Esophagus squamous epithelium (tissue), 5 donors: ENCODE measurements around the gene KRT76. TPM values are rescaled to one million over a fixed set of nuclear protein-coding genes. Genes with fewer than 3 reads are reported as not detected.

ENCODE experiments used
- DNase-seq: peaks from one replicate; lab custom pipeline; 2025; lab: John Stamatoyannopoulos, UW
- H3K27ac ChIP-seq, 4 donors: fragments of 200-600 bp; sonication (generic); one replicate each; pipeline ENCODE4 v1.5.1; 2016 to 2019; ENCODE audit warnings: mild to moderate bottlenecking in 1 of 4
- H3K27me3 ChIP-seq, 4 donors: fragments of 200-600 bp; sonication (generic); 1 replicate in 3 of 4; 2 replicates in 1 of 4; pipeline versions ENCODE4 v1.5.1 to v1.6.0; 2017 to 2021; ENCODE audit warnings: antibody characterized with exemption in 1 of 4
- H3K36me3 ChIP-seq, 3 donors: fragments of 200-600 bp; sonication (generic); one replicate each; pipeline ENCODE4 v1.5.1; 2016 to 2019
- H3K4me1 ChIP-seq, 3 donors: fragments of 200-600 bp; sonication (generic); one replicate each; pipeline ENCODE4 v1.5.1; 2017 to 2019
- H3K4me3 ChIP-seq, 4 donors: fragments of 200-600 bp; sonication (generic); 1 replicate in 3 of 4; 2 replicates in 1 of 4; pipeline ENCODE4 v1.5.1; 2016 to 2019; ENCODE audit warnings: mild to moderate bottlenecking in 2 of 4, moderate library complexity in 1 of 4
- H3K9me3 ChIP-seq, 3 donors: fragments of 200-600 bp; sonication (generic); one replicate each; pipeline ENCODE4 v1.5.1; 2016 to 2019
- CTCF ChIP-seq, 6 experiments: fragments of 450-650 bp in 4 of 6; fragments of 200-600 bp in 2 of 6; sonication (generic) in 2 of 6; IDR thresholded peaks; one replicate each; pipeline ENCODE4 v1.5.1; 2016 to 2019; ENCODE audit warnings: antibody characterized with exemption in 6 of 6, mild to moderate bottlenecking in 4 of 6, moderate library complexity in 4 of 6
- POLR2A ChIP-seq, 4 donors: fragments of 450-650 bp; IDR thresholded peaks; one replicate each; pipeline ENCODE4 v1.6.1; 2017; ENCODE audit warnings: antibody characterized with exemption in 4 of 4, mild to moderate bottlenecking in 4 of 4, moderate library complexity in 3 of 4
- WGBS, 2 donors: methylation state at CpG; one replicate each; pipeline ENCODE4 v1.1.5; 2018; 5-methylcytosine and 5-hydroxymethylcytosine counted together
- intact Hi-C: fragments of 100-400 bp; cut with DNase I; formaldehyde crosslinking; loops from one replicate; pipeline ENCODE4 v1.15.0; 2022
- total RNA-seq, 4 donors: library from RNA; depleted of rRNA; stranded (reverse); fragments of >200 nt; gene quantifications; one replicate each; pipeline ENCODE4 v1.1.0, GENCODE V29; 2016
- donor health status: DM: yes; HTN: yes; CAD: no.

The KRT76 gene
- total RNA-seq, 4 donors from 2014 or later = not detected

- Histone ChIP-seq H3K36me3 (no peaks in the 10 kb centered on the region), H3K9me3 (no peaks in the 10 kb centered on the region), H3K4me1 (no peaks in the 10 kb centered on the region), H3K27me3 (peaks cover 0 to 48% (median 0%) of the 10 kb centered on the region in 4 donors), H3K27ac (no peak overlapping the region), H3K4me3 (no peak overlapping the region)
- intact Hi-C loops = no loop called here
- no peak for DNase-seq
- TF ChIP-seq POLR2A (IDR thresholded peaks at IDR 0.05) (no peak), CTCF (IDR thresholded peaks at IDR 0.05) (no peak)
Measured at GRCh38 chr12:52739963-52740362, 37.2 kb downstream of the KRT76 start.

GRCh38 chr12:52735816-52736632 lies 41.1 kb downstream of the KRT76 start:
- Histone ChIP-seq H3K4me3 (no peak overlapping the region), H3K27me3 (peaks cover 0 to 61% (median 0%) of the 10 kb centered on the region in 4 donors), H3K4me1 (no peaks in the 10 kb centered on the region), H3K9me3 (no peaks in the 10 kb centered on the region), H3K27ac (no peak overlapping the region), H3K36me3 (no peaks in the 10 kb centered on the region)
- DNase-seq = no peak
- WGBS, 2 donors = 73 to 86% methylated on average over 1 of the region's 5 CpGs
- no peak for TF ChIP-seq POLR2A (IDR thresholded peaks at IDR 0.05)
- TF ChIP-seq CTCF (IDR thresholded peaks at IDR 0.05) = no peak
- intact Hi-C loops = no loop called here

- Histone ChIP-seq H3K4me3 (no peak overlapping the region), H3K9me3 (no peaks in the 10 kb centered on the region), H3K4me1 (no peaks in the 10 kb centered on the region), H3K27ac (no peak overlapping the region), H3K27me3 (peaks cover 0 to 69% (median 0%) of the 10 kb centered on the region in 4 donors), H3K36me3 (no peaks in the 10 kb centered on the region)
- DNase-seq = no peak
- intact Hi-C loops = no loop called here
- no peak for TF ChIP-seq POLR2A (IDR thresholded peaks at IDR 0.05)
- no peak for TF ChIP-seq CTCF (IDR thresholded peaks at IDR 0.05)
- 67 to 83% methylated on average over 1 to 2 of the region's 8 CpGs for WGBS, 2 donors
Measured at GRCh38 chr12:52735106-52735505, 42.0 kb downstream of the KRT76 start.

DNA sequence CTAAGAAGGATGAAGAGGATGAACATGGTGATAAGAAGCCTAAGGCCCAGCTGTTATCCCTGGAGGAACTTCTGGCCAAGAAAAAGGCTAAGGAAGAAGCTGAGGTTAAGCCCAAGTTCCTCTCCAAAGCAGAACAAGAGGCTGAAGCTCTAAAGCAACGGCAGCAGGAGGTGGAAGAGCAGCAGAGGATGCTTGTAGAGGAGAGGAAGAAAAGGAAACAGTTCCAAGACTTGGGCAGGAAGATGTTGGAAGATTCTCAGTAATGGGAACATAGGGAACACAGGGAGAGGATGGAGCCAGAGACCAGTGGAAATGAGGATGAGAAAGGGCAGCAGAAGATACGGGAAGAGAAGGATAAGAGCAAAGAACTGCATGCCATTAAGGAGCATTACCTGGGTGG lies 46.4 kb downstream of the KRT76 start:
- TF ChIP-seq POLR2A (IDR thresholded peaks at IDR 0.05) = no peak
- no peak for TF ChIP-seq CTCF (IDR thresholded peaks at IDR 0.05)
- no peaks in the 10 kb centered on the region for H3K36me3 ChIP-seq
- no peak for DNase-seq
- no peak overlapping the region for H3K27ac ChIP-seq
- no peaks in the 10 kb centered on the region for H3K4me1 ChIP-seq
- intact Hi-C loops = no loop called here
- no peak overlapping the region for H3K4me3 ChIP-seq
- H3K9me3 ChIP-seq = no peaks in the 10 kb centered on the region
- WGBS, 2 donors = 33 to 77% methylated on average over 2 of the region's 2 CpGs
- peaks cover 0 to 66% (median 0%) of the 10 kb centered on the region in 4 donors for H3K27me3 ChIP-seq

GRCh38 chr12:52730383-52730782 lies 46.8 kb downstream of the KRT76 start:
- WGBS, 2 donors = 84 to 87% methylated on average over 13 of the region's 13 CpGs
- no peak overlapping the region for H3K27ac ChIP-seq
- TF ChIP-seq CTCF (IDR thresholded peaks at IDR 0.05) (no peak), POLR2A (IDR thresholded peaks at IDR 0.05) (no peak)
- peaks cover 0 to 62% (median 0%) of the 10 kb centered on the region in 4 donors for H3K27me3 ChIP-seq
- no peaks in the 10 kb centered on the region for H3K36me3 ChIP-seq
- H3K9me3 ChIP-seq = no peaks in the 10 kb centered on the region
- H3K4me1 ChIP-seq = no peaks in the 10 kb centered on the region
- intact Hi-C loops = no loop called here
- H3K4me3 ChIP-seq = no peak overlapping the region
- DNase-seq = no peak
